HG03565 (cell line): ENCODE measurements around the gene STK39.

ENCODE experiments used
- ATAC-seq: cut with Tn5 transposase; IDR thresholded peaks from one replicate; pipeline ENCODE4 v1.9.1; 2021; ENCODE audit warnings: mild to moderate bottlenecking, moderate library complexity; ENCODE audit not compliant: unreplicated experiment

The STK39 gene

GRCh38 chr2:168244318-168244717 lies 3.1 kb downstream of the STK39 start:
- ATAC-seq, result no peak

GRCh38 chr2:168243061-168243460 lies 4.3 kb downstream of the STK39 start:
- ATAC-seq, result no peak

- ATAC-seq, result no peak
Observed at GRCh38 chr2:168241746-168242145, 5.6 kb downstream of the STK39 start.

DNA sequence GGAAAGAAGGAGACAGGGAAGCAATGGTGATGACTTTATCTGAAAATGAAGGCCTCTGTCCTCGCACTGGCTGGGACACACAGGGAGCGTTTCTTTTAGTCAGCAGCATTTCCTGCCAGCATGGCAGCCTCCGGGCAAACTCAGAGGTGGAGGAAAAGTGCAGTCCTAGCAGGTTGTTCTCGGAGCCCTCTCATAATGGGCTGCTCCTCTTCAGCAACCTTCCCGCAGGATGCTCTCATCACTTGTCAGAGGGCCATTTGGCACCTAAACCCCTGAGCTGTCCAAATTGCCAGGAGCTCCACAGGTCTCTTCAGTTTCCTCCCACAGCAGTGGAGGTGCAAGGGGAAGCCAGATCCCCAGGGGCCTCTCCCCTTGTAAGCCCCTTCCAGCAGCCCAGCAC lies 6.2 kb downstream of the STK39 start:
- no peak for ATAC-seq

DNA sequence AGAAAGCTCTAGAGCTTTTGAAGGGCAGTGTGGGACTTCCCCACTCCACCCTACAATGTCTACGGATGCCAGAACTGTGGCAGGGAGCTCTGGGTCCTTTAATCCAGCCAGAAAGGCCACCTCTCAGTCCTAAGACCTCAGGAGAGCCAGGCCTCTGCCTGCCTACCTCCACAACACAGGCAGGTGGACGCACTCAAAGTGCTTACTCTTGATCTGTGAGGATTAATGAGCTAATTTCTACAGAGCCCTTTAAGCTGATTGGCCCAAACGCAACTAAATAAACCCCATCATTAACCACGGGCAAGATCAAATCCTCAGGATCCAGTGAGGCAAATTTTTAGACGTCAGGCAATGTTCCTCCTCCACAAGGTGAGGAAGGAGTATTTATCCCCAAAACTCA lies 8.1 kb downstream of the STK39 start:
- no peak for ATAC-seq

DNA sequence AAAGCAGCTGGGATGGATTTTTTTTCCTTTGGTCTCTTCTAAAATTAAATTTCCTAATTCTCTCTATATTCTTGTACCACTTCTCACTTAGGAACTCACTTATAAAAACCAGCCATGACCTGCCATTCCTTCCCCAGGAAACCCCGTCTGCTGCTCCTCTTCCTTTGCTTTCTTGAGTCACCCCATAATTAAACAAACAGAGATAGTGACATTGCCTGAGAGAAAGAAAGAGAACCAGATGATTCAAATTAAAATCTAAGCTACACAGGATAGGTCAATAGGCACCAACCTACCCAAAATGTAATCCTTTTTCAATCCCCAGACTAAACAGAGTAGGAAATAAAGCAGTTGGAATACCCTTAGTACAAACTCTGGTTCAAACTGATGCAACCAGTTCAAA lies 9.7 kb downstream of the STK39 start:
- no peak for ATAC-seq

DNA sequence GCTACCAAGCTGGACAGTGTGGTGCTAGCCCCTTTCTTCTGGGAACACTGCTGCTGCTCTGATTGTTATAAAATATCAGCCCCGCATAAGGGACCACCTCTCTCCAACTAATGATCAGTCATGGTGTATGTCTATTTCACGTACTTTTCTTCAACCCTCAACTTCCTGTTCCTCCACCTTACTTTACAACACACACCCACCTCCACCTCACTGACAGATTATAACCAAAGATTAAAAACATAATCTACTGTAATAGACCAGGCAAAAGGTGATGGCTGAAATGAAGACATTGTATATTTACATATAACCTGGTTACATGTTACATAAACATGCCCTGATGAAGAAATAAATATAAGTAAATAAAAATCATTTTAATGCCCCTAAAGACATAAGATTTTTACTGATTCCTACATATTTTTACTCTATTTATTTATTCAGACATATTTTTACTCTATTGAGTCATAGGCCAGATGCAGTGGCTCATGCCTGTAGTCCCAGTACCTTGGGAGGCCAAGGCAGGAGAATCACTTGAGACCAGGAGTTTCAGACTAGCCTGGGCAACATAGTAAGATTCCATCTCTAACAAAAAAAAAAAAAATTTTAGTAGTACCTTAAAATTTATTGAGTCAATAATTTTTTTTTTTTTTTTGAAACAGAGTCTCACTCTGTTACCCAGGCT lies 12.8 kb downstream of the STK39 start:
- ATAC-seq, result no peak

DNA sequence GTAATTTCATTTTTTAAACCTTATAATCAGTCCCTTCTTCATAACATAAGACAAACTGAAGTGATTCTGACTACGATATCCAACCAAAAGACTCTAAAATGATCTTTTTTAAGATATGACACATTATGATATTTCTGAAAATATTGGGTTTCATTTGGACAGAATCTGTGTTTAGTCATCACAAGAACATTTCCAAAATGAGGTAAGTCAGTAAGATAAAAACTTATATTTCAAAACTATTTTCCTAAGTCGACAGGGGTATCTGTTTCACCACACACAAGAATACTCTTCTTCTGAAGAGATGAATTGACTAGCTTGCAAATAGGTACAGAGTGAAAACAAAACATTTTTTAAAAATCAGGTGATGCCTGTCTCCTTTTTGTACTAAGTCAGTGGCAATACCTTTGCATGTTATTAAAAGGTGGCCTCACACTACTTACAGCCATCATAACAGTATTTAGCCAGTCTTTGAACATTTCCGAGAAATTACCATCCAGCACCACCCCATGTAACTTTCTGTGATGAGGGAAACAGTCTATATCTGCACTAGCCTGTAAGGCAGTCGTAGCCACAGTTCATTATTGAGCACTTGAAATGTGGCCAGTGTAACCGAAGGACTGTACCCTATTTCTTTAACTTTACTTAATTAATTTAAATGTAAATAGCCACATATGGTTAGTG lies 13.5 kb downstream of the STK39 start:
- ATAC-seq, result no peak

- ATAC-seq, result no peak
Observed at GRCh38 chr2:168233166-168233565, 14.2 kb downstream of the STK39 start.

DNA sequence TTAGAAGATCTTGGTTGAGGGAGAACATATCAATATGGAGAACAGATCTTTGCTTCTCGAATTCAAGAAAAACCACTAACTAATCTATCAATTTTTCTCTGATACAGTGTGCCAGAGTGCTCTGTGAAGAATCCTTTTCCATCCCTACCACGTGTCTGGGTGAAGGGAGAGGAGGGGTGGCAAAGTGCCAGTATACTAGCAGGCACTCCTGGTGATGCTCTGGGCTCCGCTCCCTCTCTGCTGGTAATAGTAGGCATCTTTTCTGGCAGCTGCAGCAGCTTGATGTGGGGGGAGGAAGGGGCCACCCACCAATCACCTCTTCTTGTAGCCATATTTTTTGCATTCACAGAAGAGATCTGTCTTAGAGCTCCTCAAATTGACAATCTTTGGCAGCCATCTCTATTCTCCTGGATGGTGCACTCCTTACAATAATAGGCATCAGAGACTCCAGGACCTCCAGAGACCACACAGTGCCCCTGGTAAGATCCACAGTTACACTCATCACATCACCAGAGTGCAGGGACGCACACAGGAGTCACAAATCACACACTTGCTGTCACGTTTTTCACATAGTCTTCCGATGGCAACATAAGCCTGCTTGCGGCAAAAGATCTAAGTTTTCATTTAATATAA lies 15.7 kb downstream of the STK39 start:
- ATAC-seq, result no peak

DNA sequence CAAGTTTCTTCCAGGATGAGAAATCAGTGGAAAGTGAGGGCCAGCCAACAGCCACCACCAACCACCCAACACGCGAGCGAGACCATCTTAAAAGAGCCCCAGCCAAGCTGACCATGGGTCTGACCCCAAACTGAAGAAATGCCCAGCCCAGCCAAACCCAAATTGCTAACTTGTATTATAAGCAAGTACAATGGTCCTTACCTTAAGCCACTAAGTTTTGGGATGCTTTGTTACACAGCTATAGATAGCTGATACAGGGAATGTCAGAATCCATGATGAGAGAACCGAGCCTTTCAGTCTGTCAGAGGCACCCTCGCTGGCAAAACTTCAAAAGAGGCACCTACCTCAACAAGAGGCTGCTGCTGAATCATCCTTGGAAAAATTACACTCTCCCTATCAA lies 17.0 kb downstream of the STK39 start:
- ATAC-seq, result no peak

GRCh38 chr2:168224346-168224745 lies 23.0 kb downstream of the STK39 start:
- no peak for ATAC-seq

- no peak for ATAC-seq
Observed at GRCh38 chr2:168222088-168222487, 25.3 kb downstream of the STK39 start.

GRCh38 chr2:168220965-168221819 lies 26.2 kb downstream of the STK39 start:
- no peak for ATAC-seq

DNA sequence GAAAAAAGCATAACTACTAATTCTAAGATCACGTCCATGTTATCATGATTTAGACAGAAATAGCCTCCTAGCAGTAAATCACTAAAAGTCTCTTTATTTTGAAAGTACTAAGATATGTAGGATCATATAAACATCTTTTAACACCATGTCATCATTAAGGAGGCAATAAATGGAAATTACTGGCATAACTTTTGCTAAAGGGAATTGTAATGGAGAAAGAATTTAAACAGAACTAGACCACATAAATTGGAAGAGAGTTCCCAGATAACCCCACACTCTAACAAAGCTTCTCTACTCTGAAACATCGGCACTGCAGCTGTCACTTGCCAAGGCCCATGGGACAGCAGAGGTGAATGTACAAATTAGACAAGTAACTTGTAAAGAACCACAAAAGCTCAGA lies 29.5 kb downstream of the STK39 start:
- no peak for ATAC-seq

- ATAC-seq, result no peak
Observed at GRCh38 chr2:168216351-168217005, 30.9 kb downstream of the STK39 start.

GRCh38 chr2:168215813-168216212 lies 31.6 kb downstream of the STK39 start:
- ATAC-seq, result no peak

DNA sequence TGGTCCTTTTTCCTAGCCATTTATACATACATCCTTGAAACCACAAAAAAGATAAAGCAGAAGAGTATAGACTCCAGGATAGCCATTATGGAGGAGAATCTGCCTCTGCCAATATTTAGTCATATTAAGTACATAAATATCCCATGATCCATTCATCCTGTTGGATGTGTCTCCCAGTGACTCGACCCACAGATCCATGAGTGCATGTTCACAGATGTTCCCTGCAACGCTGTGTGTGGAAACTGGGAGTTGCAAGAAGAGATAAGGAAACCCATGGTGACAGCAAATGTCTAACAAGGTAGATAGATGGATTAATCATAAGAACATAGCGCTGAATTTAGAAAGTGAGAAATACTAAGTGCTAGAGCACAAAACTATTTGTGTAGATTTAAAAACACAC lies 34.5 kb downstream of the STK39 start:
- ATAC-seq, result no peak

- ATAC-seq, result no peak
Observed at GRCh38 chr2:168212167-168212566, 35.2 kb downstream of the STK39 start.

DNA sequence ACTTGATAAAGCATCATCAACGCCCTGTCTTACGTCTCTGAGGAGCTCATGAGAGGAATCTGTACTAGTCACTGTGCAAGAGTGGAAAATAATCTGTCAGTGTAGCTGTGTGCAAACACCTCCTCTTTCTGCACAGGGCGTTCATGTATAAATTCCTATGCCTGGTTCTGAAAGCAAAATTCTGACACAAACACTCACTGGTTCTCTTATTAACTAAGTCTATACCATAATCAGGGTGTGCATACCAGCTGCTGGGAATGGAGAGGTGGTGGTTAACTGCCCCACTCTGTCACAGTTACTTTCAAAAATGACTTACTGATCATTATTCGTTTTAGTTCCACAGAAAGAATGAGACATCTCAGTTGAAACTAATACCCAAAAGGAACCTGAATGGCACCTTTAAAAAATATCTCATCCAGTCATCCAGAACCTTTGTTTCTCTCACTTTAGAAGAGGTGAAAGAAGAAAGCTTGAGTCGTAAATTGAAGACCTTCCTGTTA lies 35.7 kb downstream of the STK39 start:
- ATAC-seq, result no peak
